ENCODE results near the gene B4GALT2.

- TF ChIP-seq CTCF (IDR thresholded peaks at IDR 0.05; ENCODE audit: insufficient read depth, low read length, poor library complexity, severe bottlenecking) (no peak), EZH2phosphoT487 (conservative IDR thresholded peaks at IDR 0.05; ENCODE audit: low read length) (no peak)
These were observed 26.2 kb upstream of the B4GALT2 start for GRCh38 chr1:43952731-43953346.
